Testis (tissue), 3 donors: ENCODE results near the gene SKI. TPM values are rescaled to one million over a fixed set of nuclear protein-coding genes. Genes with fewer than 3 reads are reported as not detected.

Experiments
- DNase-seq: peaks from one replicate; pipeline ENCODE4 v3.0.0-alpha.2; 2019
- H3K27ac ChIP-seq, 2 donors: fragments of 200-600 bp; sonication (generic); one replicate each; pipeline ENCODE4 v1.5.1; 2019
- H3K27me3 ChIP-seq: fragments of 200-600 bp; sonication (generic); one replicate; pipeline ENCODE4 v1.5.1; 2019
- H3K36me3 ChIP-seq: fragments of 200-600 bp; sonication (generic); one replicate; pipeline ENCODE4 v1.5.1; 2017; ENCODE audit warnings: low read depth; ENCODE audit errors: missing control alignments
- H3K4me1 ChIP-seq: fragments of 200-600 bp; sonication (generic); one replicate; pipeline ENCODE4 v1.5.1; 2019
- H3K4me3 ChIP-seq, 2 donors: fragments of 200-600 bp; sonication (generic); one replicate each; pipeline ENCODE4 v1.5.1; 2017 to 2019
- H3K9me3 ChIP-seq: fragments of 200-600 bp; sonication (generic); one replicate; pipeline ENCODE4 v1.5.1; 2017
- POLR2A ChIP-seq: fragments of 450-650 bp; IDR thresholded peaks from one replicate; pipeline ENCODE4 v1.6.1; 2017; ENCODE audit warnings: antibody characterized with exemption, mild to moderate bottlenecking, moderate library complexity
- WGBS, 2 donors: methylation state at CpG; one replicate each; pipeline ENCODE4 v1.1.5; 2018; 5-methylcytosine and 5-hydroxymethylcytosine counted together
- intact Hi-C: fragments of 100-400 bp; cut with DNase I; formaldehyde crosslinking; loops from one replicate; pipeline ENCODE4 v1.15.1; 2023; ENCODE audit warnings: low total_unique reads
- polyA plus RNA-seq: library from polyadenylated mRNA; stranded (reverse); fragments of 350-450 nt; fragmentation: Illumina TruSeq; extraction: RNeasy Lipid Tissue Mini Kit (QIAGEN cat#74804); gene quantifications from one replicate; pipeline ENCODE4 v1.2.3, GENCODE V29; 2014; ENCODE audit warnings: low read depth, low replicate concordance; ENCODE audit not compliant: insufficient read depth
- total RNA-seq, 2 donors: library from RNA; depleted of rRNA; stranded (reverse); fragments of >200 nt; gene quantifications; one replicate each; pipeline ENCODE4 v1.2.3, GENCODE V29; 2016
- TF ChIP-seq, protein P1 (sequence below), 3 experiments: fragments of 450-650 bp in 2 of 3; fragments of 200-600 bp in 1 of 3; sonication (generic) in 1 of 3; IDR thresholded peaks; one replicate each; pipeline ENCODE4 v1.5.1; 2016 to 2019; ENCODE audit warnings: antibody characterized with exemption in 3 of 3, mild to moderate bottlenecking in 2 of 3, moderate library complexity in 1 of 3

Gene SKI
- total and polyA plus RNA-seq, 3 donors from 2014 or later, result 40.2 to 87.1 (median 85.7) TPM

DNA sequence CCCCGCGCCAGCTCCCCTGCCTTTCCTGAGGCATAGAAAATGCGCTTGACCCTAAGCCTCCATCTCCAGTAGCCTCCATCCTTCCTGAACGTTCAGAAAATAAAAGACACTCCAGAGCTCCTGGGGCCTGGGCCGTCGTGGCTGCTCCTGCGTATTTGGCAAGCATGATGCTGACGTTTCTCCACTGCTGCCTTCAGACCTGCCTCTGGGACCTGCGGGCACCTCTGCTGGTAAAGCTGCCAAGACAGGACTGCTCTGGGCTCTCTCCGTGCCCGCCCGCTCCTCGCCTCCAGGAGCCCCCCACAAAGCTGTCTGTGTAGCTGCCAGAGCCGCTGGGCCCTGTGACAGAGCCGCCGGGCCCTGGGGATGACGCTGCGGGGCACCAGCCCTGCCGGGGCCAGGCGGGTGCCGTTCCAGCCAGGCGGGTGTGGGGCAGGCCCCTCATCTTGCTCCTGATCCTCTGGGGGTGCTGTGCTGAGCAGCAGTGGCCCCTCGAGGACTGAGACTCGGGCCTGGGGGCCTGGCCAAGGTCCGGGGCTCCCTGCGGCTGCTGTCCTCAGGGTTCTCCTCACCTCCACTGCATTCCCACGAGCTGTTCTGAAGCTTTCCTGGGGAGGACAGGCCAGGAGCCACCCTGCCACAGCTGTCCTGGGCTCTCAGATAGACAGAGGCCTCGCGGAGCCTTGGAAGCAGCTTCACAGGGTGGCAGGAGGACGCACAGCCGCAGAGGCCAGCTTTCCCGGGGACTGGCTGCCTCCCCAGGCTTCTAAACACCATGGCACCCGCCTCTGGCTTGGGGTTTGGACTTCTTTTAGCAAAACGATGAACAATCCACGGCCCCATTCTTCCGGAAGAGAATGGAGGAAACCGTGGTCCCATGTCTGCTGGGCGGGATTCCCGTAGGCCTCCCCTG, 115.2 kb downstream of the SKI start:
- TF ChIP-seq, protein P1, sequence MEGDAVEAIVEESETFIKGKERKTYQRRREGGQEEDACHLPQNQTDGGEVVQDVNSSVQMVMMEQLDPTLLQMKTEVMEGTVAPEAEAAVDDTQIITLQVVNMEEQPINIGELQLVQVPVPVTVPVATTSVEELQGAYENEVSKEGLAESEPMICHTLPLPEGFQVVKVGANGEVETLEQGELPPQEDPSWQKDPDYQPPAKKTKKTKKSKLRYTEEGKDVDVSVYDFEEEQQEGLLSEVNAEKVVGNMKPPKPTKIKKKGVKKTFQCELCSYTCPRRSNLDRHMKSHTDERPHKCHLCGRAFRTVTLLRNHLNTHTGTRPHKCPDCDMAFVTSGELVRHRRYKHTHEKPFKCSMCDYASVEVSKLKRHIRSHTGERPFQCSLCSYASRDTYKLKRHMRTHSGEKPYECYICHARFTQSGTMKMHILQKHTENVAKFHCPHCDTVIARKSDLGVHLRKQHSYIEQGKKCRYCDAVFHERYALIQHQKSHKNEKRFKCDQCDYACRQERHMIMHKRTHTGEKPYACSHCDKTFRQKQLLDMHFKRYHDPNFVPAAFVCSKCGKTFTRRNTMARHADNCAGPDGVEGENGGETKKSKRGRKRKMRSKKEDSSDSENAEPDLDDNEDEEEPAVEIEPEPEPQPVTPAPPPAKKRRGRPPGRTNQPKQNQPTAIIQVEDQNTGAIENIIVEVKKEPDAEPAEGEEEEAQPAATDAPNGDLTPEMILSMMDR (IDR thresholded peaks at IDR 0.05), result no peak
- TF ChIP-seq POLR2A, result no peak
- H3K36me3 ChIP-seq, result no peaks in the 10 kb centered on the region
- H3K9me3 ChIP-seq, result no peaks in the 10 kb centered on the region
- no peak overlapping the region for H3K4me3 ChIP-seq
- no peaks in the 10 kb centered on the region for H3K27me3 ChIP-seq
- no peaks in the 10 kb centered on the region for H3K4me1 ChIP-seq
- 90 to 91% methylated on average over 24 to 39 of the region's 39 CpGs for WGBS, 2 donors
- intact Hi-C loops, result no loop called here
- no peak for DNase-seq
- no peak overlapping the region for H3K27ac ChIP-seq

DNA sequence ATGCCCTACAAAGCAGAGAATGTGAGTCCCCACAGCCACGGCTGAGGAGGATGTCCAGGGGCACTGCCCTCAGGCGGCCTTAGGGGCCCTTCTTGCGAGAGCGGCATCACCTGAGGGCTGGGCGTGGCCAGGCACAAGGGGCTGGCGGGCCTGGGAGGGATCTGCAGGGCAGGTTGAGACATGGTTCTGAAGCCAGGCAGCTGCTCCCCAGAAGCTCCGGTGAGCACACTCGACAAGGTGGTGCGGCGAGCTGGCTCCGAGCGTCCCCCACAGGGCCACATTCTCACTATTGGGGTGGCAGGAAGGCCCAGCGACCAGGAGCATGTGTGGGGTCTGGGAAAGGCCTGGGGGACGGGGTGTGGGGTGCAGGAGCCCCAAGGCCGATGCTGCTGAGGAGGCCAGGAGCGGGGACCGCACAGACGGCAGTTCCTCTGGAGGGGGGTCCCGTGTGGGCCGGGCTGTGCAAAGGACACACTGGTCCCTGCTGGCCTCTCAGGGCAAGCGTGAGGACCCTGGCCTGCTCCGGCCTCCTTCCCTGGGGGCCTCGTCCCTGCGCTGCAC, 116.1 kb downstream of the SKI start:
- intact Hi-C loops, result no loop called here
- DNase-seq, result no peak
- no peaks in the 10 kb centered on the region for H3K27me3 ChIP-seq
- H3K4me1 ChIP-seq, result no peaks in the 10 kb centered on the region
- no peak for TF ChIP-seq POLR2A
- TF ChIP-seq, protein P1 (IDR thresholded peaks at IDR 0.05), result no peak
- H3K36me3 ChIP-seq, result no peaks in the 10 kb centered on the region
- H3K9me3 ChIP-seq, result no peaks in the 10 kb centered on the region
- WGBS, 2 donors, result 84 to 95% methylated on average over 11 to 23 of the region's 24 CpGs
- H3K4me3 ChIP-seq, result no peak overlapping the region
- H3K27ac ChIP-seq, result no peak overlapping the region

DNA sequence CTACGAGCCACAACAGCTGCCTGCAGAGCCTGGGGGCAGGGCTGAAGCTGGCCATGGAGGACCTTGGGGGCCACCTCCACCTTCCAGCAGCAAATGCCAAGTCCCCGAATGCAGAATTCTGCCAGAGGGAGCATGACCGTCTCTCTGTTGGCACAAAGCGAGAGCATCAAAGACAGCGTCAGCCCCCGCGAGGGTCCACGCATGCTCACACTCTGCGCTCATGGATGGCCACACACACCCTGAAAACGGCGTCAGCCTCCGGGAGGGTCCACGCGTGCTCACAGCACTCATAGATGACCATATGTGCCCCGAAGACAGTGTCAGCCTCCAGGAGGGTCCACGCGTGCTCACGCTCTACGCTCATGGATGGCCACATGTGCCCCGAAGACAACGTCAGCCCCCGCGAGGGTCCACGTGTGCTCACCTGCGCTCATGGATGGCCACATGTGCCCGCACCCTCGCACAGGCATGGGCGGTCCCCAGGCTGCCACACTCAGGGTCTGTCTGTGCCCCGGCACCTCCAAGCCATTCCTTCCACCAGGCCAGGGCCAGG, 116.7 kb downstream of the SKI start:
- TF ChIP-seq, protein P1 (IDR thresholded peaks at IDR 0.05), result no peak
- TF ChIP-seq POLR2A, result no peak
- H3K27me3 ChIP-seq, result no peaks in the 10 kb centered on the region
- H3K4me1 ChIP-seq, result no peaks in the 10 kb centered on the region
- no peaks in the 10 kb centered on the region for H3K9me3 ChIP-seq
- no peak for DNase-seq
- no peak overlapping the region for H3K4me3 ChIP-seq
- no peak overlapping the region for H3K27ac ChIP-seq
- intact Hi-C loops, result no loop called here
- WGBS, 2 donors, result 91 to 94% methylated on average over 9 to 29 of the region's 29 CpGs
- H3K36me3 ChIP-seq, result no peaks in the 10 kb centered on the region

DNA sequence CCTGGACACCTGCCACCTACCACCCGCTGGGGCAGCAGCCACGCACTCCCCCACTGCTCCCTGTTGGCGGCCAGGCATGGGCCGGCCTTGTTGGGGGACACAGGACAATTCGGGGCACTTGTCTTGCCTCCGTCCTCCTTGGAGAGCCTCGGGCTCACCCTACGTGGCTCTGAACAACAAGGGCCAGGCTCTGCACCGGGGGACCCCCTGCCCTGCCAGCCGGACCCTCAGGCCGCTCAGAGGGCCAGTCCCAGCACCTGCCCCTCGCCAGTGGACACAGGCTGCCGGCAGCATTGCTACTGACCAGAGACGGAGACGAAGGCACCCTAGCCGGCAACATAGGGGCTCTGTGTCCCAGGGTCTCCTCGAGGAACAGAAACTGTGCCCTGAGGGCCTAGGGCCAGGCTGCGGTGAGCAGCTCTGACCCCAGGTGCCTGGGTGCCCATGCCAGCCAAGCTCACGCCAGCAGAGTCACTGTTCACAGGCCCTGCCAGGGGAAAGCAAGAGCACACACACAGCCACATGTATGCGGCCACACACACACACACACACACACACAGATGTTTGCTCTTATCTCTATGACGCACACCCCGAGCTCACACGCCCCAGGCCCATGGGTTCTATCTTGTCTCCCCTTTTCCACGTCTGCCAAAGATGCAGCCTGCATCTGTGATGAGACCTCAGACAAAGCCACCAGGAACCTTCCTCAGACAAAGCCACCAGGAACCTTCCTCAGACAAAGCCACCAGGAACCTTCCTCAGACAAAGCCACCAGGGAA, 117.4 kb downstream of the SKI start:
- DNase-seq, result no peak
- intact Hi-C loops, result no loop called here
- 90 to 94% methylated on average over 7 to 24 of the region's 24 CpGs for WGBS, 2 donors

More for the DNA sequence above, 117.4 kb downstream of the SKI start:
- H3K27me3 ChIP-seq, result no peaks in the 10 kb centered on the region
- TF ChIP-seq, protein P1 (IDR thresholded peaks at IDR 0.05), result no peak
- TF ChIP-seq POLR2A, result no peak
- H3K4me1 ChIP-seq, result no peaks in the 10 kb centered on the region
- no peaks in the 10 kb centered on the region for H3K36me3 ChIP-seq
- no peak overlapping the region for H3K27ac ChIP-seq
- no peaks in the 10 kb centered on the region for H3K9me3 ChIP-seq
- no peak overlapping the region for H3K4me3 ChIP-seq
